NCI-H446 treated with DMSO at 0.1 percent for 48 hours (cell line): ENCODE data around the gene CCDC60.
"Not testable (repeated sequence)": the region's sequence is repeated elsewhere in the genome, so short reads cannot be mapped to it uniquely, and the experiment has no call there.

Source experiments
- DNase-seq: peaks from one replicate; lab custom pipeline; 2025; lab: John Stamatoyannopoulos, UW

CCDC60 gene

DNA sequence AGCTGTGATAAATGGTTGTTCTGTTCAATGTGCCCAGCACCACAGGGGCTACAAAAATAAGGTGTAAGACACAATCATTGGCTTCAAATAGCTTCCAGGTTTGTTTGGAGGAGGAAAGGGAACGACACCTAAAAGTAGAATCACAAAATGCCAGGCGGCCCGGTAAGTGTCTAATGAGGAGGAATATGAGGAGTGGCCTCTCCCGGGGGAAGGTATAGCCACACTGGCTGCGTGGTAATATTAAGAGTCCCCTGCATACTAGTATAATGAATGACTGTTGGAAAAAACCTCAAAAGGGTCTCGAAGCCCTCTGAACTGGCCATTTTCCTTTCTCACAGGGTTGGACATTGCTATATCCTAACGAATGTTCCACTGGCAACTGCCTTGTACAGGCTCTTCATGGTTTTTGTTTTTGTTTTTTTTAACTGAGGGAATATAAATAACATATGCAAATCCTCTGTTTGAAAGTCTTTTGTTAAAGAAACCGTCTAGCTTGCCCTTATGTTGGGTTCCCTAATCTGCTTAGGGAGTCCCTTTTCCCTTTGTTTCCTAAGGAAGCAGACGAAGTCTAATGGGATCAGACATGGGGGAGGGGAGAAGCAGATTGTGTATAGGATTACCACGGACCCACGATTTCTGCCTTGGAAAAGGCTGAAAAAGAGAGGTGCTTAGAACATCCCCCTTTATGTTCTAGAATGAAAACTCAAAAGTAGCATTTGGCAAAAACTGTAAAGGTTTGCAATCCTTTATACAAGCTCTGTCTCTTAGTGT lies 4.2 kb downstream of the CCDC60 start:
- DNase-seq, result no peak

DNA sequence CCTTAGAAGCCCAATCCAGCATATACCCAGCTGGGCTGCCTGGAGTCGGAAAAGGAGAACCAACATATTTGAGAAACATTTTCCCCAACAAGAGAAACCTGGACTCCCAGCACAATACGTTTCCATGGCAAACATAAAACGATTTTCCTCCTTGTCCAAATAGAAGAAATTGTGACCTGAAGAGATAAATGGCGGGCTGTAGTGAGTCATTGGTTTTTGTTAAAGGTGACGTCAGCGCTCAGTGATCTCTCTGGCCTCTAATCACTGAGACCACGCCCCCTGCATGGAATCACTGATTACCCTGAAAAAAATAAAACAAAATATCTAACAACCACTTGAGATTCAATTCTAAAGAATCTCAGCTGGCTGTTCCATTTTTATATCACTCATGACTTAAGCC lies 6.0 kb downstream of the CCDC60 start:
- no peak for DNase-seq

DNA sequence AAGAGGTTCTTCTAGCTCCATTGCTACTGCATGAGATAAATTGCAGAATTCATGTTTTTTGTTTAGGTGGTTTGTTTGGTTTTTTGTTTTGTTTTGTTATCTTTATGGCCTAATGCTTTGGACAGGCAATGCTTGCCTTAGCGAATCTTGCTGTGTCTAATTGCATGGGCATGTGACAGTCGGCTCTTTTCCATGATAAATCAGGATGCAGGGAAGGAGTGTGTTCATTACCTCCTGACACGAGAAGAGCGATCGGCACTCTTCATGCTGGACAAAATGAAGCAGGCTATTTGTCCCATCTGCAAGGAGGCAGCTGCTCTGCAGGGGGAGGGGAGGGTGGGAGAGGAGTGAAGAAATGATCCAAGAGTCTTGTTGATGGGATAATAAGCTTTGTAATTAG lies 6.5 kb downstream of the CCDC60 start:
- no peak for DNase-seq

DNA sequence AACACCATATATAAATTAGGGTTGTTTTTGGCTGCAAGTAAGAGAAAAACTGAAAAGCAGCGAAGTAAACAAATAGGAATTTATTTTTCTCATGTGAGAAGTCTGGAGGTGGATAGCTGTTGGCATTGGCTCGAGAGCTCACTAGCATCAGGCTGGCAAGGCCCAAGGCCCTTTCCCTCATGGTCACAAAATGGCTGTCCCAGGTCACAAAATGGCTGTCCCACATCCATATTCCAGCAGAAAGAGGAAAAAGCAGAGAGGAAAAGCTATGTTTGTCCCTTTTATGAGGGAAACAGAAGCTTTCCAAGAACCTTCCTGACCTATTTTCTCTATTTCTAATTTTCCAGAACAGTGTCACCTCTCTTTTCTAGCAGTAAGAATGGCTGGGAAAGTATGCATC lies 7.5 kb downstream of the CCDC60 start:
- no peak for DNase-seq

DNA sequence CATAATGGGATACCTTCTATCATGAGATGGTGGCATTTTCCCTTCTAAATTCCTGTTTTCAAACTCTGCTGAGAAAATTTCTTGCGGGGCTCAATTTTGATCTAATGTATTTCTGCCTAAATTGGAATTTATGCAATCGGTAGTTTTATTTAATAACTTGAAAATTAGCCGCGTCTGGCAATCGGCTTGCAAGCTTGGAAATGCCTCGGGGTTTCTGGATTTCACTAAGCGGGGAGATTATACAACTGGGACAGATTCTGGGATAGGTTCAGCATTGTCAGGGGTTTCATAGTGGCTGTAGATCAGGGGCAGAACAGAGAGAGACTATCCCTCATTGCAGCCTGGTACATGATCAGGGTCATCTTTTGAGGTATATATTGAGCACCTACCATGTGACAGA lies 8.6 kb downstream of the CCDC60 start:
- no peak for DNase-seq

DNA sequence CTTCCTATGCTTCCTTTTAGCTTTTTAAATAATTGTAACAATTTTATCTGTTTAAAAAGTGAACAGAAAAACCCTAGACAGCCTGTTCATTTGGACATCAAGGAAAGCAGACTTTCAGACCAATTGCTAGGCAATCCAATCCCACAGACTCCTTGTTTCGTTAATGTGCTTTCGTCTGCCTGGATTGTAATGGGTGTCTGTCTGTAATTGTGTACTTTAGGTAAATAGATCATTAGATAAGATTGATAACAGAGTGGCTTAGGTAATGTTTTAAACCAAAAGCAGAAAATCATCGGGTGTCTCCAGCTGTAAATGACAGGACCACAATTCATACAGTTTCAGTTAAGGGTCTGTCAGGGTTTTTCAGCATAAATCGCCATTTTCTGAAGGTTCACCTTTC lies 19.6 kb downstream of the CCDC60 start:
- no peak for DNase-seq

DNA sequence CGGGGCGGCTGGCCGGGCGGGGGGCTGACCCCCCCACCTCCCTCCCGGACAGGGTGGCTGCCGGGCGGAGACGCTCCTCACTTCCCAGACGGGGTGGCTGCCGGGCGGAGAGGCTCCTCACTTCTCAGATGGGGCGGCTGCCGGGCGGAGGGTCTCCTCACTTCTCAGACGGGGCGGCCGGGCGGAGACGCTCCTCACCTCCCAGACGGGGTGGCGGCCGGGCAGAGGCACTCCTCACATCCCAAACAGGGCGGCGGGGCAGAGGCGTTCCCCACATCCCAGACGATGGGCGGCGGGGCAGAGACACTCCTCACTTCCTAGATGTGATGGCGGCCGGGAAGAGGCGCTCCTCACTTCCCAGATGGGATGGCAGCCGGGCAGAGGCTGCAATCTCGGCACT lies 25.8 kb downstream of the CCDC60 start:
- DNase-seq, result not testable (repeated sequence)

DNA sequence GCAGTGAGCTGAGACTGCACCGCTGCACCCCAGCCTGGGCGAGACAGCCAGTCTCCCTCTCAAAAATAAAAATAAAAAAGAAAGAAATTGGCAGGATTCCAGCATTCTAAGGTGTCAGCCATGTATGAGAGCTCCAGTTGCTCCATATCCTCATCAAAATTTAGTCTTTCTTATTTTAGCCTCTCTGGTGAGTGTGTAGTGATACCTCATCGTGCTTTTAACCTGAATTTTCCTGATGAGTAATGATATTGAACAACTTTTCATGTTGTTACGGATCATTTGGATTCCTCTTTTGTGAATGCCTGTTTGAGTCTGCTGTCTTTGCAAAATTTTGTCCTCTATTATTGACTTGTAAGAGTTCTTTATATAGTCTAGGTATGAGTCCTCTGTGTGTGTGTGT lies 28.5 kb downstream of the CCDC60 start:
- no peak for DNase-seq

DNA sequence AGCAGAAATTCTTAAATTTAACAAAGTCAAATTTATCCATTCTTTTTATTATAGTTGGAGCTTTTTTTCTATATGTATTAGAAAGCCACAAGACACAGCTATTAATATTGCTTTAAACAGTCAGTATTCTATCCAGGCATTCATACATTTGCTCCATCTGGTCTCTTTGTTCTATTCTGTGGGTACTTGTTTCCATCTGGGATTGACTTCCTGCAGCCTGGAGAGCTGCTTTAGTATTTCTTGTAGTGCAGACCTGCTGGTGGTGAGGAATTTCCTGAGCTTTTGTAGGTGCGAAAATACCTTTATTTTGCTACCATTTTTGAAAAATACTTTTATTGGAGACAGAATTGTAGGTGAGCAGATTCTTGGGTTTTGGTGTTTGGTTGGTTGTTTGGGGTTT lies 29.0 kb downstream of the CCDC60 start:
- no peak for DNase-seq

DNA sequence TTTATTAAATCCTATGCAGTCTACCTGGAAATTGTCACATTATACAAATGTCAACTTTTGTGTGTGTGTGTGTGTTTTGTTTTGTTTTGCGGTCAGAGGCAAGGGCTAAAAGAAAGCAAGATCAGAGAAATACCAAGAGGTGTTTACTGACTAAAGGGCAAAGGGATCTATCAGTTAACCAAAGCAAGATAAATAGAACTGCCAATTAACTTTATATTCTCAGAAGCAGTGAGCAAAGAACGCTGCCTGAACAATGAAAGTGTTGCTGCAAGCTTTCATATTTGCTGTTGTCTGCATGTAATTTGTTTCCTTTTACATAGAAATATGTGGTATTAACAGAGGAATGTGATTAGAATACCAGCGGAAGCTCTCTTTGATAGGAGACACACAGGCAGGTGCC lies 30.9 kb downstream of the CCDC60 start:
- DNase-seq, result no peak

DNA sequence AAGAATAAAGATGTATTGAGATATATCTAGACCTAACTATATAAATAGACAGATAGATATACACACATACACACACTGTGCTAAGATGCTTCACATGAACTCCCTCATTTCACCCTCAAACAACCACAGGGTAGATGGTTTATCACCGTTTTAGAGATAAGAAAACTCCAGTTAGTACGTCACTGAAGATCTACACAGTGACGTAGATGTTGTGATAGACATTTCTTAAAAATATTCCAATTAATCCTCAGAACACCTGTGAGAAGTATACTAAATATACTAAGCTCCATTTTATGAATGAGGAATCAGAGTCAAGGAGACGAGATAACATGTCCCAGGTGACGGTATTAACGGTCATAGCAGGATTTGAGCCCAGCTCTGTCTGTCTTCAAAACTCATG lies 31.5 kb downstream of the CCDC60 start:
- DNase-seq, result no peak

DNA sequence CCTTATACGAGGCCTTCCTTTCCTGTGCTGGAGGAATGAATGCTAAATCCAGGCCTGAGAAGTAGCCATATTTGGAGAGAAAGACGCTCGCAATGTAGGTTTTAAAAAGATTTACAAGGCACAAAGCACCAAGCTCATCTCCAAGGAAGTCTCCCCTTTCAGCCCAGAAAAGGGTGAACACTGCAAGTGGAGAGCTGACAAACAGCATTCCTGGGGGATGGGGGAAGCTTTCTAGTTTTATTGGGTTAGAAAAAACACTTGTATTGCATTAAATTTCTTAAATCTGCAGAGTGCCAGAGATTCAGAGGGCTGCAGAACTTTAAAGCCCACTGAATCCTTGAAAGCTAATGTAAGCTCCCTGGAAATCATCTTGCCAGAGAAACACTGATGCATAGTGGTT lies 34.6 kb downstream of the CCDC60 start:
- DNase-seq, result no peak

DNA sequence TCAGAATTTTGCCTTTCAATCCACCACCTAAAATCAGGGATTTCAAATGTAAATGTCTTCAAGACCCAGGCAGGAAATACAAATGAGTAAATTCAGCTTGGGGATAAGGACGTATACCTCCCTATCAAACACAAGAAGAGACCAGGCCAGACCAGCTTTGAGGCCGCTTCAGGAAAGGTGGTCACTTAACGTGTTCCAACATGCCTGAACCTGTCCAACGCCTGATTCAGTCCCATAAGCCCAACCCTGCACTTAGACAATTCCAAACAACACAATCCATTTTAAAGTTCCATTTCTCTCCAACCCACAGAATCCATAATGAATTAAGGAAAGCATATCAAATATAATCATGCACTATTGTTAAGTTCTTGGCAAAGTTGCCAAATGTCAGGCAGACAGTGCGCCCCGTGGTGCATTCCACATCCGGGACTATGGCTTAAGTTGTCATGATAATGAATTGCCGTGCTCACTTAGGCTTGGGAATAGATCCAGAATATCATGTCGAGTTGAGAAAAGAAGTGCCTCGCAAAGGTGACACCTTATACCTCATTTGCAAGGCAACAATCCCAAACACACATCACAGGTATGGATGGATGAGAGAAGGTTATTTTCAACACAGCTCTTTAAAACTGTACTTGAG lies 35.5 kb downstream of the CCDC60 start:
- no peak for DNase-seq

DNA sequence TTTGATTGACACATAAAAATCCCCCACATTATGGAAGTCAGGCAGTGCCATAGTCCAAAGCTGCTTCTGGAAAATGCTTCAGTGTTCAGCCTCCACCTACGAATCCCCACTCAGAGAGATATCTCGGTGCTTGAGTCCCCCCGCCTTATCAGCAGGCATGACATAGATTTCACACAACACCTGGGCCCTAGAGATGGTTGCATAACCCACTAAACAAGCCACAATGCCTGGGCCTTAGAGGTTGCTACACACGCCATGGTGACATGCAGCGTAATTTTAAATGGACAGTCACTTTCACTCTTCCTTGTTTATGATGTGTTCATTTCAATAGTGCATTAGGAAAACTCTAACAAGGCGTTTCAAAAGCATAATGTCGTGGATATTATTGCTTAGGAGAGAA lies 38.0 kb downstream of the CCDC60 start:
- DNase-seq, result no peak

DNA sequence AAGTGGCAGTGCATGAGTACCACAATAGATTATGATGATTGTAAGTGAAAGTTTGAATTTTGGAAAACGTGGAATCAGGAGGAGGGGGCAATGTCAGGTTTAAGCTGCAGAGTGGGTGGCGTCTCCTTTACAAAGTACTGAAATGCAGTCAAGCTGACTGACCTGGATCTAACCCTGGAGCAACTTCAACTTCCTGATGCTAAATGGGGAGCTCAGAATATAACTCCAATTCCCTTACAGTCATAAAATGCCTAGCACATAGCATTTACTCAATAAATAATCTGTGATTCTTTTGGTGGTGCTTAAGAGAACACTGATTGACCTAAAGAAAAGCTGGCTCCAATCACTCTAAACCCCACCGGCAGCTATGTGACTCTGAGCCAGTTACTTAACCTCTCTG lies 38.5 kb downstream of the CCDC60 start:
- no peak for DNase-seq

DNA sequence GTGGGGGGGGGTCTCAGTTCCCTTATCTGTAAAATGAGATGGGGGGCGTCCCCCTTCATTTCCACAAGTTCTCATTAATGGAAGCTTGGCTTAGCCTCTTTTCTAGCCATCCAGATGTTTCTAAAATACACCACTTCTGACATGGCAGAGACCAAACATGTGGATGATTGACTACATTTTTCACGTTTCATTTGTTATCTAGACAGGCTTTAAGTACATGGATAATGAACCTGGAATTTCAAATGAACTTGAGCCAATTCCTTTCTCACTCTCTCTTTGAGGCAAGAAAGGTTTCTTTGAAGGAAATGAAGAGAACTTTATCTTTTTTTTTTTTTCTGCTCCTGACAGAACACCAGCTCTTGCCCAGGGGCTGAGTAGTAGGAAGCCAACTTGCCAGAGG lies 39.1 kb downstream of the CCDC60 start:
- no peak for DNase-seq

DNA sequence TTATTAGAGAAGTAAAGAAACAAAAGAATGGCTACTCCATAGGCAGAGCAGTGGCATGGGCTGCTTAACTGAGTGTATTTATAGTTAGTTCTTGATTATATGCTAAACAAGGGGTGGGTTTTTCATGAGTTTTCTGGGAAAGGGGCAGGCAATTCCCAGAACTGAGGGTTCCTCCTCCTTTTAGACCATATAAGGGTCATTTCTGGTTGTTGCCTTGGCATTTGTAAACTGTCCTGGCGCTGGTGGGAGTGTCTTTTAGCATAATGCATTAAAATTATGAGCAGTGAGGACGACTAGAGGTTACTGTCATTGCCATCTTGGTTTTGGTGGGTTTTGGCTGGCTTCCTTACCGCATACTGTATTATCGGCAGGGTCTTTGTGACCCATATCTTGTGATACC lies 40.1 kb downstream of the CCDC60 start:
- DNase-seq, result no peak

DNA sequence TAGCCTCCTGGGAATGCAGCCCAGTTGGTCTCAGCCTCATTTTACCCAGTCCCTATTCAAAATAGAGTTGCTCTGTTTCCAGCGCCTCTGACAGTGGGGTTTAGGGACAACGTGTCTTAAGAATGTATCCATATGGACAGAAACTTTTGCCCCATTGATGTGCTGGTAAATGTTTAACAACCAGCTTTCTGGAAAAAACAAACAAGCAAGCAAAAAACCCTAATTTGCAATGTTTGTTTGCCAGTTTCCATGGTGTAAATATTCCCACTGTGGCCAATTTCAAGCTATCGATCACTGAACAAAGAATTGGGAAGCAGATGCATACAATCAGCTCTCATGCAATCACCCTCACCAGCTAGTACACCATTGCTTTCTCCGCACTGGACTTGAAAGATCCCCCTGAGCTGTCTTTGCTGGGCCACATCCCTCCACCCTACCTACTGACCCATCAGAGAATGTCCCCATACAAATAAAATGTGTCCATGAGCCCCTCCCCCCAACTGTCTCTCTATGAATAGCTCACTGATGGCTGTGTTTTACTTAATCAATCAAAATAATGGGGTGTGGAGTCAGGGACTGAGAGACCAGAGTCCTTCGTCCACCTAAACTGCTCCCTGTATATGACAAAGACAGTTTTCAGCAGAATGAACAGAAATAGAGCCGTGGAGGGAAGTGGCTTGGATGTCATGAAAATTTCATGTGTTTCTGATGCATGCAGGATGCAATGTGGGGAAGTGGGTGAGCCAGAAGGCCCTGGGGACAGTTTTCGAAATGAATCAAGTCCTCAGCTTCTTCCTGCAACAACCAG lies 40.8 kb downstream of the CCDC60 start:
- no peak for DNase-seq

DNA sequence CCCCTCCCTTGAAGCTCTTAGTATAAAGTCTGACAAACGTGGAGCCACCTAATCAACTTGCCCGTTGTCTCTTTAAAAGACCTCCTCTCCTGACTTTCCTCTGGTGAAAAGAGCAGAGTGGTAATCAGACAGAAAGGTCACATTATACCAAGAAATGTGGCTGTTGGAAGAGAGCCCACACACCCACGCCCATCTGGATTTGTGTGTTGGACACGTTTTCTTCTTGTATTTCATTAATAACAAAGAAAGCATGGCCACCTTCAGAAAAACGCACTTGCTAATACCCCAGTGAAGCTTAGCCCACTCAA lies 41.3 kb downstream of the CCDC60 start:
- no peak for DNase-seq

DNA sequence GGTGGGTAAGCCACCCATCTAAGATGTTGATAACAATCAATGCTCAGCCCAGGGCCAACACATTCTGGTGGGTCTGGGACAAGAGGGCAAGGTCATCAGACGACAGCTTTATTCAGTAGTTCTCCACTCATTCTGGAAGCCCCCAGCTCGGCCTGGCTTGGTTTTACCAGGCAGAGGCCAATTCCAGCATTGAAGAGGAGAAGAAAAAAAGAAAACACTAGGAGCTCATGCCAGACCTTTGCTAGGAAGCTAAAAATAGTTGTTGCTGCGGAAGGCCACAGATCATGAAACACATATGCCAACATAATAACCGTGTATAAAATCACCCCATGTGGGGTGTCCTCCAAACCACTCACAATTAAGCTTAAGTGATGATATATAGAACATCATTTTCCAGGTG lies 44.4 kb downstream of the CCDC60 start:
- DNase-seq, result peak; percentile 40

DNA sequence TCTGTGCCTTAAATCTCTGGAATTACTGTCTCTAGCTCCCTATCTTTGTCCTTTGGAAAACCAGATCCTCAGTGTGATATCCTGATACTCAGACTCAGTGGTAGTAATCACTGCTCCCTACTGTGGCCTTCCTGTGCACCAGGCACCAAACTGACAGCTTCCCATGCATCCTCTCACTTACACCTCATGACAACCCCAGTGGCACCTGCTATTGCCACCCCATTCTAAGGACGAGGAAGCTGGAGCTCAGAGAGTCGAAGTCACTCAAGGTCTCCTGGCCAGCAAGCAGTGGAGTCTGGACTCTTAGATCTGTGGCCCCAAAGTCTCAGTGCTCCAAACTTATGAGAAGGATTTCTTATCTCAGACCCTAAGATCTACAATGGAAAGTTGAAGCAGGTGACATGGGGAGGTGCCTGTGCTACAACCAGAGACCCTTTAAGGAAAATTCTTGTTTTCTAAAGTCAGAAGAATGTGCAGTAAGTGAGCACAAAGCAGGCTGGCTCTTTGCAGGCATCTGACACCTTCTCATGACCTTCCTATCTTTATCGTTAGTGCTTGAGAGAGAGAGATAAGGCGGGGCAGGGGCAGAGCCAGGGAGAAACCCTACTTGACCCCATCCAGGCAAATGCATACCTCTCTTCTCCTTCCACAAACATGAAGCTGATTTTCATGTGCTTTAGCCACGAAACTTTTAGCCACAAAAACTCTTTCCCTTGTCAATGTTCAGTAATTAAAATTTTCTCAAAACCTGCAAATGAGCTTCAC lies 47.1 kb downstream of the CCDC60 start:
- no peak for DNase-seq

DNA sequence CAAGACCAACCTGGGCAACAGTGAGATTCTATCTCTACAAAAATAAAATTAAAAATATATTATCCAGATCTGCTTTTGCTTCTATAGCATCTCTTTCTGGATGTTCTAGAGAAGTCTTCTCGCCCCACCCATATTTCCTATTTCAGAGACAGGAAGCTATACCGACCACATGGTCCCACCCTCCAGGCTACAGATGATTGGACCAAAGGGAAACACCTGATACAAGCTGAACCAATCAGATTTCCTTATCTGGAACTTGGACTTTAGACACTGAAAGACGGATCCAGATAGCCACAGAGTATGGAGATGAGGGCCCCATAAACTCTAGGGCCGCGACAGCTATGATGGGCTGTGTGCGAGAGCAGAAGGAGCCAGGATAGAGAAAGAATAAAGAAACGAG lies 48.7 kb downstream of the CCDC60 start:
- no peak for DNase-seq

DNA sequence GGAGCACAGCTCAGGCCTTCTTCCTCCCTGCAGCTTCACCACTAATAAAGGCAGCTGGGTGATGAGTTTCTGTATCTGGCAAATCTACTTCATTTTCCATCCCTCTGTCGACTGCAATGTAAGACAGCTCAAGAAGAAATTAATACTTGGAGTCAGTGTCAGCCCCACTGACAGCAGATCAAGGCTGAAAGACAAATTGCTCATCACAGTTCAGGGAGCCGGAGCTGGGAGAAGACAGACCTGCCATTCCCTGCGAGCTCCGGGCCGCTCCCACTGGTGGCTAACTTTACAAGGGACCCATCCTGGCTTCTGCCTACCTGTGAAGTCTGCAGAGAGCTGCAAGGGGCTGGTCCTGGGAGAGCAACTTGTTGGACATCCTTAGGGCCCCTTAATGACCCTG lies 49.8 kb downstream of the CCDC60 start:
- DNase-seq, result no peak
